ENCODE data around the gene RAD18. TPM values are rescaled to one million over a fixed set of nuclear protein-coding genes. Genes with fewer than 3 reads are reported as not detected.

RAD18 gene
- total RNA-seq, 1 donor from 2014 or later: 22.1 TPM

DNA sequence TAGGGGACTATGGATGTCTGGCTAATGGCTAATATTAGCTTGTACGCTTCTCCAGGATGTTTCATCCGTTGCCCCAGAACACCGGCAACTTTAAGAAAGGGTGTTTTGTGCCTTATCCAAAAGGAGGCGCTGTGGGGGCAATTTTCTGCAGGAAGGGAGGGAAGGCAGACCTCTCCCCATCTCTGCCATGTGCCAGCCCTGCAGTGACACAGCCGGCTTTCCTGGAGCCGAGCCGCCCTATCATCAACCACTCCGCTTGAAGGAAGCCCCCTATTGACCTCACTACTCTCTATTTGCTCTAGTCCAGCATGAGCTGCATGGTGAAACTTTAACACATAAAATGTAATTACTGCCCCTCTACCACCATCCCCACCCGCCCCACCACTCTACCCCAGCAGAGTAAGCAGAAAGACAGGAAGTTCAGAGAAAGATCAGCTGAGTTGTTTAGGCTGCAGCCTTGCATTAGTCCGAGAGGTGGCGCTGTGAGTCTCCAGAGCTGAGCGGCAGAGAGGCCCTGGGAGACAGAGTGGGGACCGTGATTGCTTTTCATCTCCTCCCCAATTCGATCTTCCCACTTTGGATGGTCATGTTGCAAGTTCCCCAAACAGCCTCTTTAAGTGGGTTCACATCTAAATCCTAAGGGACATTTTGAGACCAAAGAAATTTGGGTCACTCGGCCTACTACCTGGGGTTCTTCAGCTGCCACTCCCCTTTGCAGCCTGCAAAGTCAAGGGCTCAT lies 24.5 kb upstream of the RAD18 start:
- Histone ChIP-seq H4K20me1 (ENCODE audit: low read depth) (no peaks in the 10 kb centered on the region), H3K4me1 (no peaks in the 10 kb centered on the region), H3K4me2 (peak overlapping the region; percentile 59), H3K79me2 (ENCODE audit: low read depth) (no peaks in the 10 kb centered on the region), H3K27ac (no peak overlapping the region), H3K4me3 (peak overlapping the region; percentile 31), H2AFZ (replicated peaks) (no peak overlapping the region), H3F3A (ENCODE audit: low read depth) (peaks cover 7% of the 10 kb centered on the region), H3K36me3 (no peaks in the 10 kb centered on the region), H3K9ac (no peak overlapping the region), H3K9me3 (ENCODE audit: low read depth) (no peaks in the 10 kb centered on the region), H3K27me3 (no peaks in the 10 kb centered on the region)
- Mint-ChIP-seq H3K4me3 (no peak overlapping the region), H3K27ac (no peak overlapping the region), H3K36me3 (peaks cover 14% of the 10 kb centered on the region), H3K27me3 (ENCODE audit: insufficient read depth, low read depth) (peaks cover 7% of the 10 kb centered on the region), H3K9me3 (no peaks in the 10 kb centered on the region), H3K4me1 (peaks cover 16% of the 10 kb centered on the region)
- peak; percentile 83 for DNase-seq (ENCODE audit: low spot score)
- TF ChIP-seq, protein P1, sequence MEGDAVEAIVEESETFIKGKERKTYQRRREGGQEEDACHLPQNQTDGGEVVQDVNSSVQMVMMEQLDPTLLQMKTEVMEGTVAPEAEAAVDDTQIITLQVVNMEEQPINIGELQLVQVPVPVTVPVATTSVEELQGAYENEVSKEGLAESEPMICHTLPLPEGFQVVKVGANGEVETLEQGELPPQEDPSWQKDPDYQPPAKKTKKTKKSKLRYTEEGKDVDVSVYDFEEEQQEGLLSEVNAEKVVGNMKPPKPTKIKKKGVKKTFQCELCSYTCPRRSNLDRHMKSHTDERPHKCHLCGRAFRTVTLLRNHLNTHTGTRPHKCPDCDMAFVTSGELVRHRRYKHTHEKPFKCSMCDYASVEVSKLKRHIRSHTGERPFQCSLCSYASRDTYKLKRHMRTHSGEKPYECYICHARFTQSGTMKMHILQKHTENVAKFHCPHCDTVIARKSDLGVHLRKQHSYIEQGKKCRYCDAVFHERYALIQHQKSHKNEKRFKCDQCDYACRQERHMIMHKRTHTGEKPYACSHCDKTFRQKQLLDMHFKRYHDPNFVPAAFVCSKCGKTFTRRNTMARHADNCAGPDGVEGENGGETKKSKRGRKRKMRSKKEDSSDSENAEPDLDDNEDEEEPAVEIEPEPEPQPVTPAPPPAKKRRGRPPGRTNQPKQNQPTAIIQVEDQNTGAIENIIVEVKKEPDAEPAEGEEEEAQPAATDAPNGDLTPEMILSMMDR (IDR thresholded peaks at IDR 0.05): peak; percentile 80
- TF ChIP-seq EZH2 (IDR thresholded peaks at IDR 0.05): no peak

DNA sequence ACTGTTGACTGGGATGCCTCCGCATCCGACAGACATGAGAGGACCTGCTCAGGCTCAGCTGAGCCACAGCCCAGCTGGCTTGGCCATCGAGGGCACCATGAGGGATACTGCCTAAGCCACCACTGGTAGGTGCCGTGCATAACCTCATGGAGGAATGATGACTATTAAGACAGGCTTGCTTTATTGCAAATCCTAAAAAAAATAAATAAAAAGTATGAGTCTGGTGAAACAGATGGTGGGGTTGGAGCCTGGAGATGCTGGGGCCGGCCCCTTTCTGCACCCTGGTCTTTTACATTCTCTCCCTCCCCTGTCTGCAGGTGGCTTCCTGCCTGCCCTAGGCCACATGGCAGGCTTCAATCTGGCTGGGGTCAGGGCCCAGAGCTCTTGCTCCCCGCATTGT lies 24.0 kb upstream of the RAD18 start:
- H3K9me3 ChIP-seq (ENCODE audit: low read depth): no peaks in the 10 kb centered on the region
- no peaks in the 10 kb centered on the region for H3K4me1 ChIP-seq
- peaks cover 14% of the 10 kb centered on the region for H3K36me3 Mint-ChIP-seq
- H3K9ac ChIP-seq: no peak overlapping the region
- no peaks in the 10 kb centered on the region for H3K36me3 ChIP-seq
- H3K4me3 Mint-ChIP-seq: no peak overlapping the region
- H4K20me1 ChIP-seq (ENCODE audit: low read depth): no peaks in the 10 kb centered on the region
- H3K27ac ChIP-seq: no peak overlapping the region
- H2AFZ ChIP-seq (replicated peaks): no peak overlapping the region
- peaks cover 7% of the 10 kb centered on the region for H3F3A ChIP-seq (ENCODE audit: low read depth)
- H3K27me3 Mint-ChIP-seq (ENCODE audit: insufficient read depth, low read depth): peaks cover 7% of the 10 kb centered on the region
- H3K9me3 Mint-ChIP-seq: no peaks in the 10 kb centered on the region
- DNase-seq (ENCODE audit: low spot score): no peak
- TF ChIP-seq EZH2 (IDR thresholded peaks at IDR 0.05) (no peak), EZH2phosphoT487 (IDR thresholded peaks at IDR 0.05) (no peak)
- TF ChIP-seq, protein P1 (IDR thresholded peaks at IDR 0.05): no peak
- H3K4me3 ChIP-seq: no peak overlapping the region
- H3K79me2 ChIP-seq (ENCODE audit: low read depth): no peaks in the 10 kb centered on the region
- H3K27me3 ChIP-seq: no peaks in the 10 kb centered on the region
- no peak overlapping the region for H3K27ac Mint-ChIP-seq
- no peak overlapping the region for H3K4me2 ChIP-seq
- peaks cover 19% of the 10 kb centered on the region for H3K4me1 Mint-ChIP-seq

GRCh38 chr3:8986741-8987140 lies 23.5 kb upstream of the RAD18 start:
- Histone ChIP-seq H3K4me3 (no peak overlapping the region), H4K20me1 (ENCODE audit: low read depth) (no peaks in the 10 kb centered on the region), H3K36me3 (no peaks in the 10 kb centered on the region), H3K4me2 (no peak overlapping the region), H3K9ac (no peak overlapping the region), H3K4me1 (no peaks in the 10 kb centered on the region), H3K27me3 (no peaks in the 10 kb centered on the region), H3K79me2 (ENCODE audit: low read depth) (no peaks in the 10 kb centered on the region), H3K27ac (no peak overlapping the region), H3K9me3 (ENCODE audit: low read depth) (no peaks in the 10 kb centered on the region), H3F3A (ENCODE audit: low read depth) (peaks cover 7% of the 10 kb centered on the region), H2AFZ (replicated peaks) (no peak overlapping the region)
- Mint-ChIP-seq H3K27me3 (ENCODE audit: insufficient read depth, low read depth) (peaks cover 7% of the 10 kb centered on the region), H3K36me3 (peaks cover 13% of the 10 kb centered on the region), H3K4me3 (no peak overlapping the region), H3K27ac (no peak overlapping the region), H3K4me1 (peaks cover 23% of the 10 kb centered on the region), H3K9me3 (no peaks in the 10 kb centered on the region)
- TF ChIP-seq, protein P1 (IDR thresholded peaks at IDR 0.05): no peak
- TF ChIP-seq EZH2phosphoT487 (IDR thresholded peaks at IDR 0.05) (no peak), EZH2 (IDR thresholded peaks at IDR 0.05) (no peak)
- no peak for DNase-seq (ENCODE audit: low spot score)

All from neural progenitor cell (in vitro differentiated cells).